ENCODE results near the gene AQP4.

The AQP4 gene

GRCh38 chr18:26839609-26840008 lies 25.9 kb downstream of the AQP4 start:
- no peak for DNase-seq (ENCODE audit: low read depth, low spot score)

GRCh38 chr18:26832302-26832701 lies 33.2 kb downstream of the AQP4 start:
- DNase-seq (ENCODE audit: low read depth, low spot score): no peak

- DNase-seq (ENCODE audit: low read depth, low spot score): no peak
Observed at GRCh38 chr18:26827581-26827980, 37.9 kb downstream of the AQP4 start.

- DNase-seq (ENCODE audit: low read depth, low spot score): no peak
Observed at GRCh38 chr18:26826656-26827235, 38.8 kb downstream of the AQP4 start.

- DNase-seq (ENCODE audit: low read depth, low spot score): no peak
Observed at GRCh38 chr18:26821181-26821580, 44.3 kb downstream of the AQP4 start.

GRCh38 chr18:26819046-26819445 lies 46.5 kb downstream of the AQP4 start:
- DNase-seq (ENCODE audit: low read depth, low spot score): no peak

GRCh38 chr18:26818461-26818860 lies 47.0 kb downstream of the AQP4 start:
- no peak for DNase-seq (ENCODE audit: low read depth, low spot score)

- no peak for DNase-seq (ENCODE audit: low read depth, low spot score)
Observed at GRCh38 chr18:26813043-26813442, 52.5 kb downstream of the AQP4 start.

GRCh38 chr18:26812462-26812861 lies 53.0 kb downstream of the AQP4 start:
- DNase-seq (ENCODE audit: low read depth, low spot score): no peak

- no peak for DNase-seq (ENCODE audit: low read depth, low spot score)
Observed at GRCh38 chr18:26809346-26809745, 56.2 kb downstream of the AQP4 start.

GRCh38 chr18:26806224-26806623 lies 59.3 kb downstream of the AQP4 start:
- no peak for DNase-seq (ENCODE audit: low read depth, low spot score)

GRCh38 chr18:26804519-26804918 lies 61.0 kb downstream of the AQP4 start:
- DNase-seq (ENCODE audit: low read depth, low spot score): no peak

GRCh38 chr18:26803643-26804042 lies 61.9 kb downstream of the AQP4 start:
- DNase-seq (ENCODE audit: low read depth, low spot score): no peak

- DNase-seq (ENCODE audit: low read depth, low spot score): no peak
Observed at GRCh38 chr18:26802330-26803200, 62.9 kb downstream of the AQP4 start.
